ENCODE data around the gene APBB2.

DNA sequence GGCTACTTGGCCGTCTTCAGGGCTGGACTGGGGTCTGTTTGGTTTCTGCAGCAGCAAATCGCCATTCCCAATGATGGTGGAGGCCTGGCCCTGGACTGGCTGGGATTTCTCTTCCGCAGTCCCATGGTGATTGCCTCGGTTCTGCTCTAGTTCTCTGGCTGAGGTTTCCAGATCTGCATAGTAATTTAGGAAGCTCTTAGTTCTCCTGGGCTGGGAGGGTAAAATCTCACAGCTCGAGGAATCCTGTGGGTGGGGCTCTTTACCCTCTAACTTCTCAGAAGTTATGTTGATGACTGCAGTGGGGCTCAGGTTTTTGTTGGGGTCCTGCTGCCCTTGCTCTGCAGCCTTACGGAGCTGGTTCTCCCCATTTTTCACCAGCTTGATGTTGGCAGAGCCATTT, 200.6 kb downstream of the APBB2 start:
- TF ChIP-seq CTCF (IDR thresholded peaks at IDR 0.05), result no peak
- TF ChIP-seq POLR2AphosphoS5 (IDR thresholded peaks at IDR 0.05), result no peak

Data from gastroesophageal sphincter (tissue), 3 donors.